ENCODE data around the gene NT5C1A.

NT5C1A gene

GRCh38 chr1:39659110-39659509 lies 12.8 kb downstream of the NT5C1A start:
- no peak for DNase-seq (ENCODE audit: low spot score)

GRCh38 chr1:39657923-39658485 lies 13.9 kb downstream of the NT5C1A start:
- DNase-seq (ENCODE audit: low spot score): peak; percentile 59

- DNase-seq (ENCODE audit: low spot score): no peak
These were observed 14.5 kb downstream of the NT5C1A start for GRCh38 chr1:39657402-39657801.

GRCh38 chr1:39656391-39656790 lies 15.5 kb downstream of the NT5C1A start:
- no peak for DNase-seq (ENCODE audit: low spot score)

DNA sequence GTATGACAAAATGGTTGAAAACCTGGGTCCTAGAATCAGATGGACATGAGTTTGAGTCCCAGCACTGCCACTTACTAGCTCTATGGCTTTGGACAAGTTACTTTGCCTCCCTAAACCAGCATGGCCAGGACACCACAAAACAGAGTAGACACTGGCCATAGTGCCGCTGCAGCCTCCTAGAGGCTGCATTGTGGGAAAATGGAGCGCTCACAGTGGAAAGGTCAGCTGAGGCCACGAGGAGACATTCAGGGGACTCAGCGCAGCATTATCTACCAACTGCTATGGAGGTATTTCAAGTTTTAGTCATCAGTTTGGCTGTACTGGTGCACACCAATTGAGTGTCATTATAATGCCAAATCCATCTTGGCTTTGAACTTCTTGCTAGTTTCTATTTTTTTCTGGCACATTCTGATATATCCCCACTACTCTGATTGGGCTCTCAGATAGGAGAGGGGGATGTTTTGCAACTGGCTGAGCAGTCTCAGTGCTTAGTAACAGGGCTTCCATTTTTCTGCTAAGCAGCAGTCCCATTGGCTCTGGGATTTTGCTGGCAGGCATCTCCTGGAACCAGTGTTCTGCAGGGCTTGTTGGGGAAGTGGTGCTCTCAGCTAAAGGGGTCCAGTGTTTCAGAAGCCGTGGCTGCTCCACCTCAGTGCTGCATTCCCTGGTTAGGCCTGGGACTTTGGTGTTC lies 16.2 kb downstream of the NT5C1A start:
- DNase-seq (ENCODE audit: low spot score): no peak

GRCh38 chr1:39654291-39654690 lies 17.6 kb downstream of the NT5C1A start:
- DNase-seq (ENCODE audit: low spot score): no peak

- DNase-seq (ENCODE audit: low spot score): peak; percentile 62
These were observed 18.3 kb downstream of the NT5C1A start for GRCh38 chr1:39653546-39654031.

GRCh38 chr1:39652554-39652953 lies 19.4 kb downstream of the NT5C1A start:
- no peak for DNase-seq (ENCODE audit: low spot score)

DNA sequence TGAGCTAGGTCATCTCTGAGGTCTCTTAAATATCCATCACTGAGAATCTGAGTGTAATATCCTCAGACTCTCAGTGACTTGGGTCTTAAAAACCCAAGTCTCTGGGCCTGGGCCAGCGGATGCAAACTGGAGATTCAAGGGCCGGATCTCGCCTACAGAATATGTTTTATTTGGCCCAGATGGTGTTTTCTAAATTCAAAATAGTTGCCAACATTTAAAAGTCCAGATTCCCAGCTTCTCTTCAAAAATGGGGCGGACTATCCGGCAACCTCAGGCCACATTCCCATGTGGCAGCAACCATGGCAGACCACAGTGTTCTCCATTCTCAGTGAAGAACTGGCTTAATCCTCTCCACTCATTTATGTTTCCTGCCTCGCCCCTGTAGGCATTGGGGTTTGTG lies 19.8 kb downstream of the NT5C1A start:
- DNase-seq (ENCODE audit: low spot score): no peak

DNA sequence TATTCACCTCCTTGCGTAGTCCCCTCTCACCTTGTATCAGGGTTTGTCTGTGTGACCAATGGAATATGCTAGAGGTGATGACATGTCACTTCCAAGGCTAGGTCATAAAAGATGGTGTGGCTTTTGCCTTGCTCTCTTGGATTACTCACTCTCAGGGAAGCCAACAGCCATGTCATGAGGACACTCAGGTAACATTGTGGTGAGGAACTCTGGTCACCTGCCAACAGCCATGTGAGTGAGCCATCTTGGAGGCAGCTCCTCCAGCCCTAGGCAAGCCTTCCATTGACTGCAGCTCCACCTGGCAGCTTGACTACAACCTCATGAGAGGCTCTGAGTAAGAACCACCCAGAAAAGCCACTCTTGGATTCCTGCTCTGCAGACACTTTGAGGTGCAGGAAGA lies 21.5 kb downstream of the NT5C1A start:
- no peak for DNase-seq (ENCODE audit: low spot score)

DNA sequence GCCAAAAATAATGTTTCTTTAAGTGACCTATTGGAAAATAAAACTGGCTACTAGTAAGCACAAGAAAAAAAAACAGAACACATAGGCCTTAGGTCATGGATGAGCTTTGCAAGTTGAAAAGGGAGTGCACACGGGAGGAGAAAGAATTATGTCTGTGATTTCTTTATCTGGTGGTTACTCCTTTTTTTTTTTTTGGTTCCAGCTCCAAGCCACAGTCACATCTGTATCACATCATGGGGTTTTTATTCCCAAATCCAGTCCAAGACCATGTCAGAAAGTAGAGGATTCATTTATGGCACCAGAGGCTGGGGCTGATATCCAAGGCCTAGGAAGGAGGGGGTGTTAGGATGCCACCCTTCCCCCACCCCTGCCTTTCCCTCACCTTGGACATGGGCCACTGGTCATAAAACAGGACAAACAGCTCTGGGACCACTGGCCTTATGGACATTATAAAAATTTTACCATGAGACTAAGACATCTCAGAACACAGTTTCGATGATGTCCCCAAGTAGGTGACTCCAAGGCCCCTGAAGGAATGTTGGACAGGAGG lies 22.2 kb downstream of the NT5C1A start:
- no peak for DNase-seq (ENCODE audit: low spot score)

DNA sequence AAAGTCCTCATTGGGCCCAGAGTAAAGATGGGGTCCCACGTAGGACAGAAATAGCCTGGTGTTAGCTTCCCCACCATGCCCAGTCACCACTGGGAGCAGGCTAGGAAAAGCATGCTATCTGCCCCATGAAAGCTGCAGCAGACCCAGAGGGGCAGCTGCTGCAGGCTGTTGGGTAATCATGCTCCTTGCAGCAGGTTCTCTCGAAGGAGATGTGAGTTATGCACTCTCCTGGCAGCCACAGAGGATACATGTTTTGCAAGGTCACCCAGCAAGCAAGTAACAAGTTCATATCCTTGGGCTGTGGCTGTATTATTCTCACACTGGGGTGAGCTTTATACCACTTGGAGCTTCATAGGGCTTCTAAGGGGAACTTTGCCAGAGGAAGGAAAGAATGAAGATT lies 23.4 kb downstream of the NT5C1A start:
- no peak for DNase-seq (ENCODE audit: low spot score)

GRCh38 chr1:39647247-39647646 lies 24.7 kb downstream of the NT5C1A start:
- DNase-seq (ENCODE audit: low spot score): no peak

DNA sequence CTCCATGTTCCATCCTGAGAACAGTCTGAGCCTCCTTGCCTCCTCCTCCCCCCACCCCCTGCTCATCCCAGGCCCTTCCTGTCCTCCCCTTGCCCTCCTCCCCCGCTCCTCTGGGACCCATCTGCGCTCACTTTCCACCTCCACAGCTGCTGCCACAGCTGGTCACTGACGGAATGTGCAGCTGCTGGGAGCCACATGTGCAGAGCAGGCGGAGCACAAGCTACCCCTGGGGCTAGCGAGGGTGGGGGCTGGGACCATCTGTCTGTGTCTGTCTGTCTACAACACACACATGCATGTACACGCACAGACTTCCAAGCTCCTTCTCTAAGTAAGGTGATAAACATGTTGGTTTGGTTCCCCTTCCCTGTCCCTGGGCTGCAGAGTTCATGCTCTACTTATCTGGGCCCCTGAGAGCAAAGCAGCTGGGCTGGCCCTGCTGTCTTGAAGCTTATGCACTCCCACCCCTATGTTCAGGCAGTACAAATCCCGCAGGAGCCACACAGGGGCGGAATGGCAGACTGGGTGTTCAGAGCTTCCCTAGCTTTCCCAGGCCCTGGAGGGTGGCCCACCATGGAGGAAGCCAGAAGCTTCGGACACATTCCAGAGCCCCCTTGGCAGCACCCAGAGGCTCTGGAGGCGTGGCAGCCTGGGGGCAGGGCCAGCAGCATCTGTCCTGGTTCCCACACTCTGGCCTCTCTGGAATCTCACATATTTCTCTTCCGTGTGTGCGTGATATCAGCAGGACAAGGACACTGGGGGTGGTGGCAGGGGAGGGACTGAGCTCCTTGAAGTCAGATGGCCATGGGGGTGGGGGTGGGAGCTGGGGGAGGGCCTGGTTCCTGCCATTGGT lies 25.4 kb downstream of the NT5C1A start:
- DNase-seq (ENCODE audit: low spot score): no peak

GRCh38 chr1:39645411-39646043 lies 26.4 kb downstream of the NT5C1A start:
- no peak for DNase-seq (ENCODE audit: low spot score)

DNA sequence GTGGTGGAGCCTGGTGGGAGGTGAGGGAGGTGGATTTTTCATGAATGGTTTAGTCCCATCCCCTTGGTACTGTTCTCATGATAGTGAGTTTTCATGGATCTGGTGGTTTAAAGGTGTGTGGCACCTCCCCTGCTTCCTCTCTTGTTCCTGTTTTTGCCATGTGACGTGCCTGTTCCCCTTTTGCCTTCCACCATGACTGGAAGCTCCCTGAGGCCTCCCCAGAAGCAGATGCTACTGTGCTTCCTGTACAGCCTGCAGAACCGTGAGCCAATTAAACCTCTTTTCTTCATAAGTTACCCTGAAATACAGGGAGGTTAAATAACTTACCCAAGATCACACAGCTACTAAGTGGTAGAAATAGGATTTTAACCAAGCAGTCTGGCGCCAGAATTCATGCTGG lies 28.2 kb downstream of the NT5C1A start:
- DNase-seq (ENCODE audit: low spot score): no peak

- no peak for DNase-seq (ENCODE audit: low spot score)
These were observed 29.1 kb downstream of the NT5C1A start for GRCh38 chr1:39642796-39643195.

DNA sequence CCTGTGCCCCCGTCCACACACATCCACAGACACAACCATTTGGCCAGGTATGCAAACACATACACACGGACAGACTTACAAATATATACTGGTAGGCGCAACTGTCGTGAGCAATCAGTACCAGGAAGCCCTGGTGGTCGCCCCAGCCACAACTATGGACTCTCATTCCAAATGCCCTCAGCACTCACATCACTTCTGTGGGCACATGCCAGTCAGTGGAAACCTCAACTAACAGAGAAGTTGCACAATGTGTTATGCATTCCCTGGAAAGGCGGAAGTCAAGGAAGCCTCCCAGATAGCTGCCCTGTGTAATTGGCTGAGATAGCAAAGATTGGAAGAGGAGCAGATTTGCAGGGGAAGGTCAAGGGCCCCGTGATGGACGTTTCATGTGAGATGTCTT lies 31.0 kb downstream of the NT5C1A start:
- DNase-seq (ENCODE audit: low spot score): no peak

DNA sequence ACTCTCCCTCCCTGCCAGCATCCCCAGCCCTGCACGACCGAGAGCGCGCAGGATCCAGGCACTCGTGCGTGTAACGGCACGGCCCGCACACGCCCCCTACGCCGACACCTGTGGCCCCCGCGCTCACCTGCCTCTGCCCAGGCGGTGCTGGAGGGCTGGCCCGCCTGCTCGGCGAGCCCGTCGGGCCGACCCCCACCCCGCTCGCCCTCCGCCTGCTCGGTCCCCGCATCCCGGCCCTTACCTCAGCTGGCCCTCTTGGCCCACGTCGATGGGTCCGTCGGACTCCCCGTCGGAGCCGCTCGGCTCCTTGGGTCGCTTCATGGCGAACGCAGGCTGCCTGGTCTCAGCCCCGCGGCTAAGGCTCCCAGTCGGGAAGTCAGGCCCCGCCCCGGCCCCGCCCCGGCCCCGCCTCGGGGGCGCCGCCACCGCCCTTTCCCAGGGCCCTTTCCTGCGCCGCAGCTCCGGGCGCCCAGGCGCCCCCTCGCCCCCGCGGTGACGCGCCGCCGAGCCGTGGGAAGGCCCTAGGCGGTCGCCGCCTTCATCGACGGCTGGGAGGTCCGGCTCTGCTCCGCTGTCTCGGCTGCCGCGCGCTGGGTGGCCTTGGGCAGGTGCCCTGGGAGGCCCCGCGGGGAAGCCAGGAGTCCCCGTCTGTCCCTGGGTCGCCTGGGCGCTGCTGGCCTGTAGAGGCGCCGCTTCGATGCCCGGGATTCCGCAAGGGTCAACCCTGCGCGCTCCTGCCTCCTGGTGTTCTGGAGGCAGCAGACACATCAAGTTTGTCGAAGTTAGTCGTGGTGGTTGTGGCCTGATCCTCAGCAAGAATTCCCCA lies 32.4 kb downstream of the NT5C1A start, which contains the start of gene HEYL:
TSS of gene HEYL (minus strand) at position 339 of the 826 bp plus-strand sequence. CDS start at position 321, 18 bp downstream.
- peak; percentile 50 for DNase-seq (ENCODE audit: low spot score)

GRCh38 chr1:39638965-39639304 lies 33.0 kb downstream of the NT5C1A start:
- no peak for DNase-seq (ENCODE audit: low spot score)

DNA sequence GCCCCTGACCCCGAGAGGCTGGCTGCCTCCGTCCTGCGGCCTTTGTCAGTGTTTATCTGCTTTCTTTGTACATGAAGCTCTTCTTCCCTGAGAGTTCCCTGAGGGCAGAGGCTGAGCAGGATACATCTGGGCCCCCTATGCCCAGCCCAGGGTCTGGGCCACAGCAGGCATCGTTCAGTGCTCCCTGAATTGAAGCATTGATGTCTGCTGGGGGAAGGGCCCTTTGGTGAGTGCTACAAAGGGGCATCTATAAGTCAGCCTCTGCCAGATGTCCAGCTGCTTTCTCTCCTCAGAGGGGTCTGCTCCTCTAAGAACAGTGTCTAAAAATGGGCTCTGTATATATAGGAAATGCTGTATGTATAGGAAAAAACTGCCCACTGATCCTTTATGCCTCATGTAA lies 34.5 kb downstream of the NT5C1A start:
- no peak for DNase-seq (ENCODE audit: low spot score)
